ENCODE measurements around the gene WWTR1.

Gene WWTR1

GRCh38 chr3:149657926-149658743 lies at the start of gene WWTR1:
TSS of gene WWTR1 (minus strand) at chr3:149658025. CDS start at chr3:149657306, 719 bp downstream.
- no peak for DNase-seq (ENCODE audit: low read depth in 4 of 4, low spot score in 1 of 4)

GRCh38 chr3:149706905-149707304 lies 49.1 kb upstream of the WWTR1 start:
- DNase-seq (ENCODE audit: low read depth in 4 of 4, low spot score in 1 of 4): no peak

- DNase-seq (ENCODE audit: low read depth in 4 of 4, low spot score in 1 of 4): no peak
Measured at GRCh38 chr3:149705416-149705815, 47.6 kb upstream of the WWTR1 start.

- DNase-seq (ENCODE audit: low read depth in 4 of 4, low spot score in 1 of 4): no peak
Measured at GRCh38 chr3:149703466-149703865, 45.6 kb upstream of the WWTR1 start.

GRCh38 chr3:149702691-149703441 lies 45.0 kb upstream of the WWTR1 start:
- DNase-seq (ENCODE audit: low read depth in 4 of 4, low spot score in 1 of 4): no peak

- DNase-seq (ENCODE audit: low read depth in 4 of 4, low spot score in 1 of 4): no peak
Measured at GRCh38 chr3:149701977-149702350, 44.1 kb upstream of the WWTR1 start.

GRCh38 chr3:149701206-149701976 lies 43.6 kb upstream of the WWTR1 start:
- DNase-seq (ENCODE audit: low read depth in 4 of 4, low spot score in 1 of 4): no peak

- DNase-seq (ENCODE audit: low read depth in 4 of 4, low spot score in 1 of 4): no peak
Measured at GRCh38 chr3:149688122-149688757, 30.4 kb upstream of the WWTR1 start.

GRCh38 chr3:149686996-149687395 lies 29.2 kb upstream of the WWTR1 start:
- DNase-seq (ENCODE audit: low read depth in 4 of 4, low spot score in 1 of 4): no peak

GRCh38 chr3:149678351-149678950 lies 20.6 kb upstream of the WWTR1 start:
- DNase-seq (ENCODE audit: low read depth in 4 of 4, low spot score in 1 of 4): no peak

- DNase-seq (ENCODE audit: low read depth in 4 of 4, low spot score in 1 of 4): no peak
Measured at GRCh38 chr3:149673393-149673792, 15.6 kb upstream of the WWTR1 start.

- DNase-seq (ENCODE audit: low read depth in 4 of 4, low spot score in 1 of 4): no peak
Measured at GRCh38 chr3:149670742-149671492, 13.1 kb upstream of the WWTR1 start.

- DNase-seq (ENCODE audit: low read depth in 4 of 4, low spot score in 1 of 4): no peak
Measured at GRCh38 chr3:149667576-149667975, 9.8 kb upstream of the WWTR1 start.

- DNase-seq (ENCODE audit: low read depth in 4 of 4, low spot score in 1 of 4): no peak
Measured at GRCh38 chr3:149663966-149664365, 6.1 kb upstream of the WWTR1 start.

- DNase-seq (ENCODE audit: low read depth in 4 of 4, low spot score in 1 of 4): no peak
Measured at GRCh38 chr3:149662240-149662887, 4.5 kb upstream of the WWTR1 start.

- no peak for DNase-seq (ENCODE audit: low read depth in 4 of 4, low spot score in 1 of 4)
Measured at GRCh38 chr3:149660462-149660861, 2.6 kb upstream of the WWTR1 start.

- peak in 1 of 4 experiments; percentile 5 for DNase-seq (ENCODE audit: low read depth in 4 of 4, low spot score in 1 of 4)
Measured at GRCh38 chr3:149658744-149659497, 1.1 kb upstream of the WWTR1 start.

- DNase-seq (ENCODE audit: low read depth in 4 of 4, low spot score in 1 of 4): no peak
Measured at GRCh38 chr3:149657321-149657925, 402 bp downstream of the WWTR1 start.

Measured in stimulated activated CD4-positive, alpha-beta T cell treated with anti-CD3 and anti-CD28 coated beads, Interleukin-1b, Interleukin-23, amount 100 ng/mL, for 24 hours (primary cell).